H1 (cell line): ENCODE measurements around the gene HEATR9. TPM values are rescaled to one million over a fixed set of nuclear protein-coding genes. Genes with fewer than 3 reads are reported as not detected.

Experiments
- CTCF ChIA-PET: fragments of 300-600 bp; sonication (Branson Sonifier 250); formaldehyde crosslinking; loops from one replicate; lab custom pipeline; 2021; ENCODE audit not compliant: partially characterized antibody; lab: Charles Lee
- POLR2A ChIA-PET: fragments of 300-600 bp; sonication (Branson Sonifier 250); formaldehyde crosslinking; loops from one replicate; lab custom pipeline; 2021; ENCODE audit warnings: inconsistent platforms; ENCODE audit not compliant: partially characterized antibody; lab: Charles Lee
- DNase-seq, 2 experiments: peaks; one replicate each; pipeline versions ENCODE4 v3.0.0 to v3.0.0-alpha.2; 2010 to 2022; ENCODE audit warnings: low spot score in 2 of 2, low read depth in 1 of 2, mixed read lengths in 1 of 2
- FAIRE-seq: peaks from 2 replicates; lab custom pipeline; 2011; peaks lifted over from hg19 to GRCh38; lab: Jason Lieb, UNC
- H2AFZ ChIP-seq: 2 replicates; pipeline ENCODE4 v1.8.1; 2012; ENCODE audit warnings: low read length, inconsistent platforms
- H2AK5ac ChIP-seq: 2 replicates; pipeline ENCODE4 v1.6.1; 2013; ENCODE audit warnings: low read depth, low read length
- H2BK120ac ChIP-seq: replicated peaks from 2 replicates; pipeline ENCODE3; 2013; ENCODE audit warnings: low read depth, low read length, inconsistent platforms
- H2BK12ac ChIP-seq: 2 replicates; pipeline ENCODE4 v1.6.1; 2013; ENCODE audit warnings: low read depth, low read length
- H2BK15ac ChIP-seq: 2 replicates; pipeline ENCODE4 v1.6.1; 2013; ENCODE audit warnings: low read length
- H2BK20ac ChIP-seq: 2 replicates; pipeline ENCODE4 v1.6.1; 2013; ENCODE audit warnings: low read length
- H2BK5ac ChIP-seq: 2 replicates; pipeline ENCODE4 v1.6.1; 2013; ENCODE audit warnings: low read depth, low read length
- H3K14ac ChIP-seq: 2 replicates; pipeline ENCODE4 v1.6.1; 2013; ENCODE audit warnings: inconsistent platforms; ENCODE audit not compliant: insufficient read length
- H3K18ac ChIP-seq: 2 replicates; pipeline ENCODE4 v1.6.1; 2013; ENCODE audit warnings: low read length; ENCODE audit errors: extremely low read depth
- H3K23ac ChIP-seq: 2 replicates; pipeline ENCODE4 v1.6.1; 2013; ENCODE audit warnings: inconsistent platforms; ENCODE audit not compliant: insufficient read length
- H3K23me2 ChIP-seq: 2 replicates; pipeline ENCODE4 v1.6.1; 2013; ENCODE audit warnings: low read depth, low read length
- H3K27ac ChIP-seq: 2 replicates; pipeline ENCODE4 v1.6.1; 2011; ENCODE audit warnings: low read depth, low read length, inconsistent platforms
- H3K27me3 ChIP-seq, 4 experiments: replicated peaks in 1 of 4; 1 replicate in 1 of 4; 2 replicates in 3 of 4; pipeline versions ENCODE4 v1.6.1 to v1.8.1; 2011 to 2013; ENCODE audit warnings: low read length in 3 of 4, mild to moderate bottlenecking in 3 of 4, inconsistent platforms in 2 of 4, mixed read lengths in 2 of 4, moderate library complexity in 1 of 4; ENCODE audit not compliant: control insufficient read depth in 3 of 4, insufficient read depth in 3 of 4; ENCODE audit errors: extremely low read depth in 1 of 4
- H3K36me3 ChIP-seq, 4 experiments: 2 replicates each; pipeline versions ENCODE4 v1.6.1 to v1.8.1; 2011 to 2013; ENCODE audit warnings: mild to moderate bottlenecking in 4 of 4, low read length in 3 of 4, moderate library complexity in 2 of 4, control low read depth in 1 of 4, inconsistent platforms in 1 of 4; ENCODE audit not compliant: insufficient read depth in 4 of 4, control insufficient read depth in 2 of 4
- H3K4ac ChIP-seq: replicated peaks from 2 replicates; pipeline ENCODE3; 2013; ENCODE audit warnings: low read length, low read depth, mixed read lengths, inconsistent platforms; ENCODE audit not compliant: insufficient read length
- H3K4me1 ChIP-seq, 4 experiments: replicated peaks in 1 of 4; 1 replicate in 1 of 4; 2 replicates in 3 of 4; pipeline versions ENCODE4 v1.6.1 to v1.8.1; 2011 to 2013; ENCODE audit warnings: low read length in 3 of 4, inconsistent platforms in 2 of 4, mixed read lengths in 1 of 4; ENCODE audit not compliant: insufficient read depth in 4 of 4, control insufficient read depth in 3 of 4
- H3K4me2 ChIP-seq, 2 experiments: 2 replicates each; pipeline versions ENCODE4 v1.6.1 to v1.8.1; 2011 to 2013; ENCODE audit warnings: low read depth in 2 of 2, low read length in 2 of 2, control low read depth in 1 of 2, inconsistent platforms in 1 of 2, mild to moderate bottlenecking in 1 of 2; ENCODE audit not compliant: insufficient read depth in 1 of 2
- H3K4me3 ChIP-seq, 4 experiments: fragments of 200-600, 300-600 bp in 1 of 4; sonication (generic), shearing (Covaris generic), sonication (Bioruptor Twin) in 1 of 4; 2 replicates each; pipeline versions ENCODE4 v1.5.1 to v1.8.1; 2011 to 2016; ENCODE audit warnings: low read length in 4 of 4, low read depth in 3 of 4, control low read depth in 2 of 4, inconsistent platforms in 2 of 4, mild to moderate bottlenecking in 2 of 4, mixed read lengths in 1 of 4, moderate library complexity in 1 of 4; ENCODE audit not compliant: insufficient read depth in 2 of 4; ENCODE audit errors: extremely low read depth in 1 of 4
- H3K56ac ChIP-seq: replicated peaks from 2 replicates; pipeline ENCODE3; 2013; ENCODE audit warnings: low read depth, mild to moderate bottlenecking, mixed read lengths, low read length, inconsistent platforms; ENCODE audit not compliant: insufficient read length
- H3K79me1 ChIP-seq: 2 replicates; pipeline ENCODE4 v1.6.1; 2013; ENCODE audit warnings: low read depth, low read length, control low read depth
- H3K79me2 ChIP-seq, 2 experiments: 2 replicates each; pipeline versions ENCODE4 v1.6.1 to v1.8.1; 2012 to 2013; ENCODE audit warnings: low read length in 2 of 2, mild to moderate bottlenecking in 2 of 2, inconsistent platforms in 1 of 2; ENCODE audit not compliant: insufficient read depth in 2 of 2, control insufficient read depth in 1 of 2
- H3K9ac ChIP-seq, 4 experiments: replicated peaks in 1 of 4; 1 replicate in 1 of 4; 2 replicates in 3 of 4; pipeline versions ENCODE4 v1.6.1 to v1.8.1; 2011 to 2013; ENCODE audit warnings: low read depth in 3 of 4, low read length in 3 of 4, control low read depth in 2 of 4, mild to moderate bottlenecking in 2 of 4, moderate library complexity in 2 of 4, inconsistent platforms in 1 of 4; ENCODE audit errors: extremely low read depth in 1 of 4
- H3K9me3 ChIP-seq, 2 experiments: 2 replicates each; pipeline versions ENCODE4 v1.6.1 to v1.8.1; 2012 to 2013; ENCODE audit warnings: mild to moderate bottlenecking in 2 of 2, moderate library complexity in 2 of 2, control low read depth in 1 of 2, inconsistent platforms in 1 of 2, low read depth in 1 of 2, low read length in 1 of 2, mixed read lengths in 1 of 2; ENCODE audit not compliant: insufficient read depth in 2 of 2
- H4K20me1 ChIP-seq, 2 experiments: replicated peaks in 1 of 2; 2 replicates each; pipeline versions ENCODE3 to v1.8.1; 2011 to 2013; ENCODE audit warnings: inconsistent platforms in 2 of 2, low read length in 2 of 2, mild to moderate bottlenecking in 1 of 2; ENCODE audit not compliant: insufficient read depth in 2 of 2, control insufficient read depth in 1 of 2
- H4K5ac ChIP-seq: 2 replicates; pipeline ENCODE4 v1.6.1; 2013; ENCODE audit warnings: low read length, low read depth, mixed read lengths, inconsistent platforms; ENCODE audit not compliant: insufficient read length
- H4K8ac ChIP-seq: 2 replicates; pipeline ENCODE4 v1.8.0; 2013; ENCODE audit warnings: mild to moderate bottlenecking, moderate library complexity, low read length, inconsistent platforms; ENCODE audit not compliant: insufficient read depth; ENCODE audit errors: extremely low read depth
- H4K91ac ChIP-seq: replicated peaks from 2 replicates; pipeline ENCODE3; 2013; ENCODE audit warnings: low read length, mixed read lengths, inconsistent platforms; ENCODE audit not compliant: insufficient read length
- JUND ChIP-seq: IDR thresholded peaks from 2 replicates; pipeline ENCODE4 v1.6.1; 2011; ENCODE audit warnings: mild to moderate bottlenecking, improper control_type of control experiment, low read length
- NRF1 ChIP-seq: IDR thresholded peaks from 2 replicates; pipeline ENCODE4 v1.6.1; 2011; ENCODE audit warnings: mild to moderate bottlenecking, low read depth, low read length, improper control_type of control experiment
- RAD21 ChIP-seq, 2 experiments: IDR thresholded peaks in 1 of 2; conservative IDR thresholded peaks in 1 of 2; 2 replicates each; pipeline ENCODE4 v1.6.1; 2011; ENCODE audit warnings: low read depth in 2 of 2, low read length in 2 of 2, improper control_type of control experiment in 1 of 2, inconsistent platforms in 1 of 2, mild to moderate bottlenecking in 1 of 2, moderate library complexity in 1 of 2
- RNF2 ChIP-seq: fragments of 200-900, 300-1000 bp; sonication (generic); IDR thresholded peaks from 2 replicates; pipeline ENCODE4 v1.7.1; 2016; ENCODE audit warnings: borderline replicate concordance, low read depth, mild to moderate bottlenecking, antibody characterized with exemption, low read length; ENCODE audit not compliant: poor library complexity, severe bottlenecking; ENCODE audit errors: missing control alignments
- RXRA ChIP-seq: IDR thresholded peaks from 2 replicates; pipeline ENCODE4 v1.6.1; 2011; ENCODE audit warnings: low read depth, mild to moderate bottlenecking, low read length, moderate library complexity; ENCODE audit not compliant: insufficient read depth
- SIN3A ChIP-seq, 2 experiments: IDR thresholded peaks in 1 of 2; conservative IDR thresholded peaks in 1 of 2; 2 replicates each; pipeline ENCODE4 v1.6.1; 2011 to 2012; ENCODE audit warnings: low read length in 2 of 2, improper control_type of control experiment in 1 of 2, low read depth in 1 of 2, mild to moderate bottlenecking in 1 of 2
- SP4 ChIP-seq: IDR thresholded peaks from 2 replicates; pipeline ENCODE4 v1.6.1; 2012; ENCODE audit warnings: low read length, inconsistent platforms
- TAF7 ChIP-seq: optimal IDR thresholded peaks from 2 replicates; pipeline ENCODE3; 2011; ENCODE audit warnings: low read depth, mild to moderate bottlenecking, inconsistent platforms, low read length, moderate library complexity, borderline replicate concordance
- TCF12 ChIP-seq: IDR thresholded peaks from 2 replicates; pipeline ENCODE4 v1.6.1; 2011; ENCODE audit warnings: low read depth, mild to moderate bottlenecking, low read length
- WGBS, 2 experiments: shearing (Covaris generic) in 1 of 2; methylation state at CpG; one replicate each; pipeline versions ENCODE4 v1.1.6 to v1.1.7; 2013 to 2015; ENCODE audit warnings: low lambda C conversion rate in 2 of 2, mixed read lengths in 2 of 2, inconsistent platforms in 1 of 2, low coverage in 1 of 2, missing lambda C conversion rate in 1 of 2; ENCODE audit not compliant: insufficient replicate concordance in 2 of 2, insufficient coverage in 1 of 2, insufficient read length in 1 of 2; ENCODE audit errors: extremely low coverage in 1 of 2, missing lambda C conversion rate in 1 of 2; 5-methylcytosine and 5-hydroxymethylcytosine counted together
- polyA plus RNA-seq, 7 experiments: library from polyadenylated mRNA; depleted of rRNA in 3 of 7; stranded (reverse) in 5 of 7; unstranded in 2 of 7; fragments of >200 nt in 5 of 7; fragments of 200-250 nt in 2 of 7; gene quantifications; 1 replicate in 5 of 7; 2 replicates in 1 of 7; 4 replicates in 1 of 7; pipeline versions ENCODE4 v1.2.1 to v1.2.3, GENCODE V29; 2011 to 2013; ENCODE audit warnings: missing spikeins in 2 of 7, mixed read lengths in 2 of 7
- total RNA-seq: library from RNA; stranded (reverse); fragmentation: NEBNext Ultra II Directional; extraction: Animal tissue kit (Norgen Biotek cat#: 25700); gene quantifications from 2 replicates; pipeline ENCODE4 v1.2.1, GENCODE V29; 2021
- TF ChIP-seq, protein P1 (sequence below): IDR thresholded peaks from 2 replicates; pipeline ENCODE4 v1.6.1; 2012; ENCODE audit warnings: inconsistent platforms

The HEATR9 gene
- total and polyA plus RNA-seq, 2 of the 8 experiments (the other 6 are each of a cell fraction or from before 2014, with no cell fraction given): not detected

DNA sequence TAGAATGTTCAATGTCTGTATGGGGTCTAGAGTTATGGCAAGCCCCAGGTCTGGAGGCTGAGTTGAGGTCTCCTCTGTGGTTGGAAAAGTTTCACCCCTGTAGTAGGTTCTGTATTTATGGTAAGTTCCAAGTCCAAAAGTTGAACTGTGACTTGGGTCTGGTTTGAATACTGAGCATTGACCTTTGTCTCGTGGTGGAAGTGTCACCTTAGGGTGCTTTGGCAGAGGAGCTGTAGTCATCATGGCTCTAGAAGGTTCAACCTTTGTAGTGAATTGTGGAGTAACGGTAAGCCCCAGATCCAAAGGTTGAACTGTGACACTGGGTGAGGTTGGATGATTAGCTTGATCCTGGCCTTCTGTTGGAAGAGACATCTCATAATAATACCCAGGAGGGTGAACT lies 44.3 kb upstream of the HEATR9 start:
- no peak overlapping the region for H3K4me3 ChIP-seq
- no peak overlapping the region for H4K5ac ChIP-seq
- H2BK5ac ChIP-seq: no peak overlapping the region
- no peak overlapping the region for H3K18ac ChIP-seq
- H3K4me2 ChIP-seq: no peak overlapping the region
- no peak overlapping the region for H3K27ac ChIP-seq
- no peak for FAIRE-seq
- H2BK15ac ChIP-seq: no peak overlapping the region
- H3K23ac ChIP-seq: no peak overlapping the region
- no peak overlapping the region for H3K14ac ChIP-seq
- CTCF ChIA-PET: no interaction called here
- no peak for DNase-seq
- no peaks in the 10 kb centered on the region for H3K23me2 ChIP-seq
- no peak overlapping the region for H3K9ac ChIP-seq
- H3K36me3 ChIP-seq: no peaks in the 10 kb centered on the region; a peak in 3 of 8 replicates
- TF ChIP-seq, protein P1, sequence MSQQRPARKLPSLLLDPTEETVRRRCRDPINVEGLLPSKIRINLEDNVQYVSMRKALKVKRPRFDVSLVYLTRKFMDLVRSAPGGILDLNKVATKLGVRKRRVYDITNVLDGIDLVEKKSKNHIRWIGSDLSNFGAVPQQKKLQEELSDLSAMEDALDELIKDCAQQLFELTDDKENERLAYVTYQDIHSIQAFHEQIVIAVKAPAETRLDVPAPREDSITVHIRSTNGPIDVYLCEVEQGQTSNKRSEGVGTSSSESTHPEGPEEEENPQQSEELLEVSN: no peak
- TF ChIP-seq SP4 (no peak), RAD21 (IDR thresholded peaks at IDR 0.05 in 1 of 2, conservative IDR thresholded peaks at IDR 0.05 in 1 of 2; ENCODE audit: low read depth in 2 of 2, low read length in 2 of 2) (no peak), JUND (no peak), TAF7 (no peak), RXRA (no peak), SIN3A (conservative IDR thresholded peaks at IDR 0.05 in 1 of 2, IDR thresholded peaks at IDR 0.05 in 1 of 2; ENCODE audit: low read depth in 1 of 2, low read length in 2 of 2) (no peak), RNF2 (no peak), NRF1 (no peak), TCF12 (no peak)
- H3K4me1 ChIP-seq: no peaks in the 10 kb centered on the region
- no peak overlapping the region for H3K56ac ChIP-seq
- no peaks in the 10 kb centered on the region for H4K20me1 ChIP-seq
- WGBS, 2 experiments: 70% methylated on average over 2 of the region's 2 CpGs; no CpG with 5 or more reads in 1 of the 2 experiments
- POLR2A ChIA-PET: no interaction called here
- no peak overlapping the region for H2BK20ac ChIP-seq
- no peaks in the 10 kb centered on the region; a peak in 1 of 4 replicates for H3K79me2 ChIP-seq
- H2BK120ac ChIP-seq: no peak overlapping the region
- no peak overlapping the region for H2AK5ac ChIP-seq
- H3K27me3 ChIP-seq: no peaks in the 10 kb centered on the region
- H3K79me1 ChIP-seq: no peaks in the 10 kb centered on the region
- no peak overlapping the region for H2BK12ac ChIP-seq
- H4K91ac ChIP-seq: no peak overlapping the region
- H3K4ac ChIP-seq: no peak overlapping the region
- H3K9me3 ChIP-seq: peaks cover 30 to 32% of the 10 kb centered on the region in 2 experiments
- H4K8ac ChIP-seq: no peak overlapping the region
- no peak overlapping the region for H2AFZ ChIP-seq
